Left kidney (tissue), 2 donors: Measurements from ENCODE around the gene SLC6A7. TPM values are rescaled to one million over a fixed set of nuclear protein-coding genes. Genes with fewer than 3 reads are reported as not detected.
A peak's percentile ranks its signal among the peaks of the same experiment; 100 is the strongest.
"Not testable (repeated sequence)": the region's sequence is repeated elsewhere in the genome, so short reads cannot be mapped to it uniquely, and the experiment has no call there.

Experiments used
- DNase-seq: peaks from one replicate; pipeline ENCODE4 v3.0.0-alpha.2; 2013
- polyA plus RNA-seq: library from polyadenylated mRNA; unstranded; fragments of 120-200 nt; gene quantifications from one replicate; pipeline ENCODE4 v1.2.1, GENCODE V29; 2013; ENCODE audit not compliant: insufficient read length

SLC6A7 gene
- polyA plus RNA-seq, 1 donor: 0.12 TPM

- DNase-seq: peak; percentile 70
These were observed 28.2 kb downstream of the SLC6A7 start for GRCh38 chr5:150217873-150218692.

DNA sequence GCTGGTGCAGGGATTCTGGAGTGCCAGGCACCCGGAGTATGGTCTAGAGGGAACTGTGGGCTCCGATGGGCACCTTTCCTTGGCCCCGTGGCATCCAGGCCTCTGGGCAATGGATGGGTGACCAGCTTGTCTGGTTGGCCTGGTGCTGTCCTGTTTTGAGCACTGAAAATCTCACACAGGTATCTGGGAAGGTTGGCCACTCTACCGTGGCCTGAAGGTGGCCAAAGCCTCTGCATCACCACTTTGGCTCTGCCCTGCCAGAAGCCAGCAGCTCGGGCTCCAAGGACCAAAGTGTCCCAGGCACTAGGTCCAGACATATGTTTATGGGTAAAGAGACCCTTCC lies 28.8 kb downstream of the SLC6A7 start:
- no peak for DNase-seq

GRCh38 chr5:150219142-150219541 lies 29.3 kb downstream of the SLC6A7 start:
- DNase-seq: no peak

DNA sequence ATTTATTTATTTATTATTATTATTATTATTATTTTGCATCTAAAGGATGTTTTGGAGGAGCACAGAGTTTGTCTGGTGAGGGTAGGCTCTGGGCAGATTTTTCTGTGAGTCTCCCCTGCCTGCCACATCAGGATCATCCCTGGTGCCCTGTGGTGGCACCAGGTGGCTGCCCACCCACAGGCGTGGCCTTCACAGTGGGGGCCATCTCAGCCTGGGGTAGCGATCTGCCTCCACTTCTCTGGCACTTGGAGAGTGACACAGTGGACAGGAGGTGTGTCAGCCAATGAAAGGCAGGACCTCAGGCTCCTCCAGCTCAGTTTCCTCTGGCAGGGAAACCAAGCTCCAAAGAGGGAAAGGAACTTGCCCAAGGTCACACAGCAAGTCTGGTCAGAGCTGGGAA lies 30.0 kb downstream of the SLC6A7 start:
- DNase-seq: no peak

DNA sequence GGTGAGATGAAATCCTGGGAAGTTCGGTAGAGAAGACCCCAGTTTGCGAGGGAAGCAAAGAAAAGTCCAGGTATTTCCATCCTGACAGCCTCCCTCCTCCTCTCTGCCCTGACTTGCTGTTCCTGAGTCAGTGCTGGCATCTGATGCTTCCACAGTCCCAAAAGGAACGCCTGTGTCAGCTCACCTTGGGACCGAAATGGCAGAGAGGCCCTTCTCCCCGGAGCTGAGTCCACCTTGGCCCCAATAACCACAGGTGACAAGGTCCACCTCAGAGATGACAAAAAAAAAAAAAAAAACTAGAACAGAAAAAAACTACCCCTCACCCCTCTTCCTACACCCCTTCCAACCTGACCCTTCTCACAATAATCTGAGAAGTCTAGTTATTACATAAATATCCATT lies 31.6 kb downstream of the SLC6A7 start:
- no peak for DNase-seq

- no peak for DNase-seq
These were observed 33.0 kb downstream of the SLC6A7 start for GRCh38 chr5:150222906-150223305.

DNA sequence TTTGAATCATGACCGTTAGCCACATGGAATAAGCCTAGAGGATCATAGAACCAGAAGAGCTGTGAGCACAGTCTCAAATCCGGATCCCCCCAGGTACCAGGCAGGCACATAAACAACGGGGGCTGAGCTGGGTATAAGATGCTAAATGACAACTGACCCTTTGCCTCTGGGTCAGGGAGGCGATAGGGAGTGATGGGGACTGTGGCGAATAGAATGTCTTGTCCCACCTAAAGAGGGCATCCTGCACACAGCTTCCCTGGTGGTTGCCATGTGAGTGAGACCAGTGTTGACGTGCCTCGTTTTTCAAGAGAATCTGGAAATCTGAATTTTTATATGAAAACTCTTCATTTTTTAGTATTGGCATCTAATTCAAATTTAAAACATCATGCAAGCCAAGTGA lies 33.6 kb downstream of the SLC6A7 start:
- no peak for DNase-seq

DNA sequence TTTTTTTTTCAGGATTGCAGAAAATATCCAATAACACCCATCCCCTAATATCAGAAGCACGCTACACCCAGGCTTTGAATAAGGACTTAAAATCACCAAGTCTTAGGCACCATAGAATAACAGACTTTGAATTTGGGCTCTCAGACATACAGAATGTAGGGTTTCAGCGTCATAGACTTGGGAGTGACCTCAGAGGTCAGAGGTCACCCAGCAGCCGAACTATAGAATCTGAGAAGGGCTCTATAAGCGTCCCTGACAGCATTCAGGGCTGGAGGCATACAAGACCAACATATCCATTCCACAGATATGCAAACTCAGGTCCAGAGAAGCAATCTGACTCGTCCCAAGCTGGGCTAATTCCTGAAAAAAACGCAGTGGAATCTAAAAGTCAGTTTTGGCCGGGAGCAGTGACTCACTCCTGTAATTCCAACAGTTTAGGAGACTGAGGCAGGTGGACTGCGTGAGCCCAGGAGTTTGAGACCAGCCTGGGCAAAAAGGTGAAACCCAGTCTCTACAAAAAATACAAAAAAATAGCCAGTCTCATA lies 34.7 kb downstream of the SLC6A7 start:
- no peak for DNase-seq

DNA sequence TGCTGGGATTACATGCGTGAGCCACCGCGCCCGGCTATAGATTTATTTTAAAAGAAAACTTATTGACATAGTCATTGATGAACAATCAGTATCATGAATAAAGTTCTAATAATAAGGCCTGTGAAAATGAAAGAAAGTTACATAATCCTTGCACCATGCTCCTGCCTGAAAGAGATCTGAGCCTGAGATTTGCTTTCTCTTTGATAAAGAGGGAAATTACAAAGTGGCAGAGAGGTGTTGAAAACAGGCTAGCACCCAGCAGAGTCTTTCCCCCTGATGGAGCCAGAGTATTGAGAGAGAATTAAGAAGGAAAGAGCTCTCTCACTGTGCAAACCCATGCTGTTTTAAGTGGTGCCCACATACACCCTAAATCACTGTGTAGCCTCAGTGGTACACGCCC lies 37.2 kb downstream of the SLC6A7 start:
- no peak for DNase-seq

DNA sequence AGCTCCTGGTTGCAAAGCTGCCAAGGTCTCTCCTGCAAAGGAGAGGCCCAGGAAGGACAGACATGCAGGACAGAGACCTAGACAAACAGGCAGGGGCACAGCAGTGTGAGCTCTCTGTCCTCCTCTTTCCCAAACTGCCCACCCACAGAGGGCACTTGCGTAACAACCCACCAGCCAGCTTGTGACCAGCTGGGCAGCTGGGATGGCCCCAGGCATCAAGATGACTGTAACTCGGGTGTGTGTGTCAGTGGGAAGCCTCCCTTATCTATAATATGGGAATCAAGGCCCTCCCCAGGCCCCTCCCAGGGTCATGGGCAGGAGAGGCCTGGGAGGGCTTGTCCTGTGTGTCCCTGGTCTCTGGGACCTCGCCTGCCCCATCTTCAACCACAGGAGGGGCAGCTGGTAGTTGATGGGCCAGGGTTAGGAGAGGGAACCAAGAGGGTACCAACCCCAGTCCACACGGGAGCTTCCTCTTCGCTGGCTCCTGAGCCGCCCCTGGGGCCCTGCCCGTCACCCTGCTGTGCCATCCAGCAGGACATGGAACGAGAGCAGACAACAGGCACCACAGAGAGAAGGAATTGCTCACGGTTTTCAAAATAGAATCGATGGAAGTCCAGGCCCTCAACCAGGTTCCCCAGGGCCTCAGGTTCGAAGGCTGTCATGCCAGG lies 37.9 kb downstream of the SLC6A7 start:
- DNase-seq: no peak

- no peak for DNase-seq
These were observed 39.7 kb downstream of the SLC6A7 start for GRCh38 chr5:150229571-150229970.

GRCh38 chr5:150230842-150231241 lies 41.0 kb downstream of the SLC6A7 start:
- DNase-seq: no peak

DNA sequence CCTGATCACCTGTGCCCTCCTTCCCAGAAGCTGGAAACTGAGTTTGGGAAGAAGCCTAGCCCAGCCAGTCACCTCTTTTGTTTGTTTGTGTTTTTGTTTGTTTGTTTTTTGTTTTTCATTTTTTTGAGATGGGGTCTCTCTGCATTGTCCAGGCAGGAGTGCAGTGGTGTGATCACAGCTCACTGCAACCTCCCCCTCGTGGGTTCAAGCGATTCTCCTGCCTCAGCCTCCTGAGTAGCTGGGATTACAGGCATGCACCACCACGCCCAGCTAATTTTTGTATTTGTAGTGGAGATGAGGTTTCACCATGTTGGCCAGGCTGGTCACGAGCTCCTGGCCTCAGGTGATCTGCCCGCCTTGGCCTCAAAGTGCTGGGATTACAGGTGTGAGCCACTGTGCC lies 43.8 kb downstream of the SLC6A7 start:
- DNase-seq: not testable (repeated sequence)

DNA sequence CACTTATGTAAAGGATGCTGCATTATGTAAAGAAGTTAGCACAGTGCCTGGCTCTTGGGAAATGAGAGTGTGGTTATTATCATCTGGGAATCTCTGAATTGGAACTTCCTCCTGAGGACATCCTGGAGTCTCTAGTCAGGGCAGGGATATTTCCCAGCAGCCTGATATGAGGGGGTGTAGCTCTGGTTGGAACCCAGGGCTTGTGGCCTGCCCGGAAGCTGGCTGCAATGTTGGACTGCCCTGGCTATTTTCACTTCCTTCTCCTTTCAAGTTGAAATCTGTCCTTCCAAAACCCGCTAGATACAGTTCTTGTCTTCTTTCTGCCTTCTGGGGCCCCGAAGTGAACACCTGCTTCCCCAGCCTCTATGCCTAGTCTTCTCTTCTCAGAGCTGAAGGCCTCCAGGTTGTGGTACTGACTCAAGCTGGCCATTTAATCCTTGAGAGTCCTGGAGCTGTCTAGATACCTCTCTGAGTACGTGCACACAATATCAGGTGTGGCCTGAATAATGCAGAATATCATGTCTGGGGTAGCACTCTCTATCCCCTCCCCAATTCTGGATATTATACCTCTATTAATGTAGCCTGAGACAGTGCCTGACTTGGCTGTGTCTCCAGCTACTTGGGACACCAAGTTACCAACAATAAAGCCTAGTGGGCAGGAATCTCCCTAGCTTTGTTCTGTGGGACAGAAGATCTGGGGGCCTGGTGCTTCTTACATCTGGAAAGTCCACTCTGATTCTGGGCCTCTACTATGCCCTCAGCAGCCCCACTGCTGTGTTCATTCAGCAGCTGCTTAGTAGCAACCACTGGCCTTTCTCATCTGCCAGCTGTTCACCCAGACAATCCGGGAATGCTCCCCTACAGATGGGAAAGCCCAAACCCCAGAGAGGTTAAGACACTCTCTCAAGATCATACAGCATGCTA lies 45.0 kb downstream of the SLC6A7 start:
- no peak for DNase-seq

- DNase-seq: peak; percentile 54
These were observed 45.6 kb downstream of the SLC6A7 start for GRCh38 chr5:150235500-150235854.

- DNase-seq: no peak
These were observed 46.5 kb downstream of the SLC6A7 start for GRCh38 chr5:150236313-150236712.

DNA sequence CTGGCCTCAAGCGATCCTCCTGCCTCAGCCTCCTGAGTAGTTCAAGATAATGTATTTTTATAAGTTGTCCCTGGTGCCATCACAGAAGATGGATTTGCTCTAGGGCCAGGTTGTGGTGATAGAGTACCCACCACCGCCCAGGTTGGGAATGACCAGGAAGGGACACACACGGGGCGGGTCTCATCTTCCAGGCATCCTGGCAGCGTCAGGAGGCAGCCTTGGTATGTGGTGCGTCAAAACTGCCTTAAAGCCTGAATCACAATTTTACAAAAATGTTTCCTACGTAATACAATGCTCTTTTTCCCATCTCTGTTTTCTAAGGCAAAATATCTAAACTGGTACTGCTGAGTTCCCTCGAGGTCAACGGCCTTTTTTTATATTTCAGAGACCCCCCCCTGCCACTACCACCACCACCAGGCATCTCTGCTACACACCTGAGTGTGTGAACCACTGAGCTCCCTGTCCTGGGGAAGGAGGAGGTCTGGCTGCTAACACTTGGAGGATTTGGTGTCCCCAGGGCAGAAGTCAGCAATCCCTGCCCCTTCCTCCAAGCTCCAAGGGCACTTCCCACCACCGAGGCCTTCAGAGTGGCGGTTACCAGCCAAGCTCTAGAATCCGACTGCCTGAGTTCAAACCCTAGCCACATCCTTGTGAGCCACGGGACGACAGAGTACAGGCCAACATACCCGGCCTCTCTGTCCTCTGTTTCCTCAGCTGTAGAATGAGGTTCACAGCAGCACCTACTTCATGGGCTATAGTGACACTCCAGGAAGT lies 47.3 kb downstream of the SLC6A7 start:
- DNase-seq: no peak

DNA sequence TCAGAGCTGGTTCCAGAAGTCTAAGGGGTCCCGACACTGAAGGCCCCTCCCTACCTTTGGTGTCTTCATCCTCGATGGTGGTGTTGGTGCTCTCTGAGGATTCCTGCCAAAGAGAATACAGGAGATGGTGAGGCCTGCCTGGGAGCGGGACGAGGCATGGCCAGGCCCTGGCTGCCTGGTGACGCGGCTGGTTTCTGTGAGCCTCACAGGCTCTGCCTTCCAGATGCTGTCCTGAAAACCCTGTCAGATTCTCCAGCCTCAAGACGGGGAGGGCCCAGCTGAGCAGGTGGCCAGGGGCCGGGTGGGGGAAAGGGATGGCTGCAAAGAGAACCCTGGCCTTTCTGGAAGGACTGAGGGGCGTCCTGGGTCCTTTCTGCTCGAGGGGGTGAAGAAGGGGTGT lies 48.8 kb downstream of the SLC6A7 start:
- no peak for DNase-seq

GRCh38 chr5:150239099-150239793 lies 49.4 kb downstream of the SLC6A7 start:
- no peak for DNase-seq

DNA sequence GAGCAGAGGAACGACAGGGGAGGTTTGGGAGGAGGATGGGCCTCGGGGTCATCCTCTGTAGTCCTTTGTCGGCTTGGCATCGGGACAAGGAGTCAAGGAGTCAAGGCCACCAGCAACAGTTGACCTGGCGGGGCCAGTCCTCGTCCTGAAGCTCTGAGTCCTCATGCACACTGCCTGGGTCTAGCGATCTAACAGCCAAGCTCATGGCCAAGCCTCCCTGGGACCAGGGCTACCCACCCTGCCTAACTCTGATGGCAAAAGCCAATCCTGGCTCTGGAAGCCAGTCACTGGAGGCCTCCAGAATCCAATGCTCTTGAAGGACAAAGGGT lies 49.9 kb downstream of the SLC6A7 start:
- no peak for DNase-seq
